Fibroblast of pulmonary artery (primary cell): ENCODE data around the gene ITPR1.
A peak's percentile ranks its signal among the peaks of the same experiment; 100 is the strongest.

ENCODE experiments used
- DNase-seq: peaks from one replicate; pipeline ENCODE4 v3.0.0-alpha.2; 2010; ENCODE audit warnings: low read depth
- H3K4me3 ChIP-seq: replicated peaks from 2 replicates; pipeline ENCODE4 v1.5.1; 2011; ENCODE audit warnings: low read depth, mild to moderate bottlenecking, control low read depth, low read length, moderate library complexity
- TF ChIP-seq, protein P1 (sequence below): IDR thresholded peaks from 2 replicates; pipeline ENCODE4 v1.5.1; 2011; ENCODE audit warnings: mild to moderate bottlenecking, control low read depth, low read length, inconsistent platforms; ENCODE audit errors: missing control alignments

Gene ITPR1

GRCh38 chr3:4828279-4829030 is 335.3 kb downstream of the ITPR1 start:
- DNase-seq = peak; percentile 86
- no peak overlapping the region for H3K4me3 ChIP-seq
- TF ChIP-seq, protein P1, sequence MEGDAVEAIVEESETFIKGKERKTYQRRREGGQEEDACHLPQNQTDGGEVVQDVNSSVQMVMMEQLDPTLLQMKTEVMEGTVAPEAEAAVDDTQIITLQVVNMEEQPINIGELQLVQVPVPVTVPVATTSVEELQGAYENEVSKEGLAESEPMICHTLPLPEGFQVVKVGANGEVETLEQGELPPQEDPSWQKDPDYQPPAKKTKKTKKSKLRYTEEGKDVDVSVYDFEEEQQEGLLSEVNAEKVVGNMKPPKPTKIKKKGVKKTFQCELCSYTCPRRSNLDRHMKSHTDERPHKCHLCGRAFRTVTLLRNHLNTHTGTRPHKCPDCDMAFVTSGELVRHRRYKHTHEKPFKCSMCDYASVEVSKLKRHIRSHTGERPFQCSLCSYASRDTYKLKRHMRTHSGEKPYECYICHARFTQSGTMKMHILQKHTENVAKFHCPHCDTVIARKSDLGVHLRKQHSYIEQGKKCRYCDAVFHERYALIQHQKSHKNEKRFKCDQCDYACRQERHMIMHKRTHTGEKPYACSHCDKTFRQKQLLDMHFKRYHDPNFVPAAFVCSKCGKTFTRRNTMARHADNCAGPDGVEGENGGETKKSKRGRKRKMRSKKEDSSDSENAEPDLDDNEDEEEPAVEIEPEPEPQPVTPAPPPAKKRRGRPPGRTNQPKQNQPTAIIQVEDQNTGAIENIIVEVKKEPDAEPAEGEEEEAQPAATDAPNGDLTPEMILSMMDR = no peak

DNA sequence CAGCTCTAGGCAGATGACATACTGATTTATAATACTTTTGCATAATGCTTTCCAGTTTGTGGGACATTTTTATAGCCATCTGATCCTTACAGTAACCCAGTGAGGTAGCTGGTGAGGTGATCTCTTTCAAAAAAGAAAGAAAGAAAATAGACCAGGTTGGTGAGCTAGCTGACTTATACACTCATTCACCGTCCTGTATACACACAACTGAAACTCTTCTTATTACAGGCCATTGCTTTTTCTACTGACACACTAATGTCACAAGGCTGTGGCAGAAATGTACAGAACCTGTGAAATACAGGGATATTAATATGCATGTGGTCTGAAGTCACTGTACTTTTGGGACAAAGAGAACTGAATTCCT is 335.9 kb downstream of the ITPR1 start:
- TF ChIP-seq, protein P1 = no peak
- H3K4me3 ChIP-seq = no peak overlapping the region
- DNase-seq = no peak

DNA sequence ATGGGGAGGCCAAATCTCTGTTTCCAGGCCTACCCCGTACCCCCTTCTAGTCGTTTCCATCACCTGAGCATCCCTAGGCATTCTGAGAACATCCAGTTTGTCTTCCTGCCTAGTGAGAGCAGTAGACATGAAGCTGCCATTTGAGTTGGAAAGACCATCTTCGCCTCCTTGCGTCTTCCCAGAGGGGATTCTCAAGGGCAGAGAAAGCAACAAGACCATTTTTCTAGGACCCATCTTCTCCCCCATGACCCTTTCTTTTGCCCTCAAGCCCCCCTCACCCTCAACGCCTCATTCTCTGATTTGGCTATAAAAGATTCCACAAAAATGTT is 337.4 kb downstream of the ITPR1 start:
- no peak for DNase-seq
- TF ChIP-seq, protein P1 = no peak
- no peak overlapping the region for H3K4me3 ChIP-seq

GRCh38 chr3:4831580-4831950 is 338.4 kb downstream of the ITPR1 start:
- no peak overlapping the region for H3K4me3 ChIP-seq
- TF ChIP-seq, protein P1 = no peak
- DNase-seq = no peak

DNA sequence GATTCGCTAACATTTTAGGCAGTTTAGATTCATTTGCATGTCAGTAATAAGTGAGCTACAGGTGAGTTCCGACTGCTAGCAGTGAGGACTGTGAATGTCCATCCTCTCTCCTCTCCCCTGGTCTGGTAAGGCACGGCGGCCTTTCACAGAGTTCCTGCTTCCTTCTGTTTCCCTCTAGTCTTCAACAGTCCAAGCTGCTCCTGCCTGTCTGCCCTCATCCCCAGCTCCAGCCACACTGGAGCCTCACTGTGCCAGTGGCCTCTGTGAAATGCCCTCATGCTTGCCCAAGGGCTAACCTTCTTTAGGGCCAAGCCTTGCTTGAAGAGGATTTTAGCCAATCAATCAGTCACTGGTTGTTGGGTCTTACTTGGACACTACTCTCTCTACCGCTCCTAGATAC is 340.3 kb downstream of the ITPR1 start:
- TF ChIP-seq, protein P1 = no peak
- no peak for DNase-seq

DNA sequence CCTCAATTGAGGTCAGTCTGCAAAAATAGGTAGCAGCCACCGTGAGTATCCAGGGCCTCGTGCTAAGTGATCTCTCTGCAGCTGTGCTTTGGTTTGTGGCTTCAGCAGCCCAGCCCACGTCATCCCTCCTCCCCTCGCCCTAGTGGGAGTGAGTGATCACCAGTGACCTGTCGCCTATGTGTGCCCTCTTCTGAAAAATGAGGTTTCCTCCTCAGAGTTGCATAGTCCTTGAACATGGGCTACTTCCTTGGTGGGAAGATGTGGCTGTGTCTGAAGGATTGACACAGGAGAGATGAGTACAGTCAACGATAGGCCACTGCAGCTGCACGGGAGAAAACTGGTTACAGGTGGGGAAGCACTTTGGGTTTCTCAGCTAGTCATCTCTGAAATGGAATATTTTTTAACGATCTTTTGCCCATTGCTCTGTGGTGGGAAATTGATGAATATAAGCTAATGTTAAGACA is 341.3 kb downstream of the ITPR1 start:
- TF ChIP-seq, protein P1 = no peak
- no peak for DNase-seq

More for the DNA sequence above, 340.3 kb downstream of the ITPR1 start:
- H3K4me3 ChIP-seq = no peak overlapping the region

DNA sequence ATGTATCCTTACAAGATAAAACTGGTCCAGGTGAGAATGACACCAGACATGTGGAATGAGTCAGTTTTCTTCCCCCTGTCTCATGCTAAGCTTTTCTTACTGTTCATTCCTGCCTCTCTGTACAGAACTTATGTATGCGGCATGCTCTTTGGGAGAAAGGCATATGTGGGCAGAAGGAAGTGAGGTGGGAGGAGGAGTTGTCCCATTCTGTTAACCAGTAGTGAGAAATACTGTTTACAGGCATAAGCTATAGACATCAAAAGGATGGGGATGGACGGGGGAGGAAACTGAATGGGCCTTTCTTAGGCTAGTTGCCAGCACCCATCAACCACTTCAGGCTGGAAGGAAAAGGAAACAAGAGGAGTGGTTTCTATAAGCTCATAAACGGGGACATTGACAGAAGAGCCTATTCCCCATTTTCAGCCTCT is 342.5 kb downstream of the ITPR1 start:
- no peak overlapping the region for H3K4me3 ChIP-seq
- peak; percentile 52 for DNase-seq
- TF ChIP-seq, protein P1 = no peak

More for the DNA sequence above, 341.3 kb downstream of the ITPR1 start:
- H3K4me3 ChIP-seq = no peak overlapping the region
